HL-60 (cell line): Measurements from ENCODE around the gene GNG8.

ENCODE experiments used
- DNase-seq, 2 experiments: peaks; one replicate each; pipeline ENCODE4 v3.0.0-alpha.2; 2010 to 2020; ENCODE audit warnings: low read depth in 1 of 2, low spot score in 1 of 2
- H3K27ac ChIP-seq: fragments of 250-450 bp; sonication (Bioruptor Pico); replicated peaks from 2 replicates; pipeline ENCODE4 v1.5.1; 2020; ENCODE audit warnings: mild to moderate bottlenecking, moderate library complexity
- H3K27me3 ChIP-seq: fragments of 250-450 bp; sonication (Bioruptor Pico); 2 replicates; pipeline ENCODE4 v1.5.1; 2021; ENCODE audit warnings: mild to moderate bottlenecking, moderate library complexity; ENCODE audit not compliant: insufficient read depth, poor library complexity, severe bottlenecking
- H3K4me3 ChIP-seq: replicated peaks from 2 replicates; pipeline ENCODE4 v1.5.1; 2011; ENCODE audit warnings: mild to moderate bottlenecking, control low read depth, low read length; ENCODE audit not compliant: insufficient read depth
- CTCF ChIP-seq: IDR thresholded peaks from one replicate; pipeline ENCODE4 v1.5.1; 2011; ENCODE audit warnings: low read length, control low read depth, inconsistent platforms; ENCODE audit not compliant: insufficient read depth
- GABPA ChIP-seq: IDR thresholded peaks from 2 replicates; pipeline ENCODE4 v1.6.1; 2012; ENCODE audit warnings: low read depth
- POLR2AphosphoS5 ChIP-seq: IDR thresholded peaks from 2 replicates; pipeline ENCODE4 v1.6.1; 2012; ENCODE audit warnings: low read depth
- SPI1 ChIP-seq: IDR thresholded peaks from 2 replicates; pipeline ENCODE4 v1.6.1; 2012; ENCODE audit warnings: low read depth, mild to moderate bottlenecking, borderline replicate concordance
- TF ChIP-seq, protein P1 (sequence below): IDR thresholded peaks from 2 replicates; pipeline ENCODE4 v1.6.1; 2012; ENCODE audit warnings: low read depth; ENCODE audit not compliant: insufficient replicate concordance

Gene GNG8

GRCh38 chr19:46623915-46624502 is 12.0 kb downstream of the GNG8 start:
- Histone ChIP-seq H3K27ac (no peak overlapping the region), H3K27me3 (no peaks in the 10 kb centered on the region), H3K4me3 (no peak overlapping the region)
- no peak for DNase-seq
- TF ChIP-seq SPI1 (no peak), CTCF (no peak), POLR2AphosphoS5 (no peak), GABPA (no peak)
- TF ChIP-seq, protein P1, sequence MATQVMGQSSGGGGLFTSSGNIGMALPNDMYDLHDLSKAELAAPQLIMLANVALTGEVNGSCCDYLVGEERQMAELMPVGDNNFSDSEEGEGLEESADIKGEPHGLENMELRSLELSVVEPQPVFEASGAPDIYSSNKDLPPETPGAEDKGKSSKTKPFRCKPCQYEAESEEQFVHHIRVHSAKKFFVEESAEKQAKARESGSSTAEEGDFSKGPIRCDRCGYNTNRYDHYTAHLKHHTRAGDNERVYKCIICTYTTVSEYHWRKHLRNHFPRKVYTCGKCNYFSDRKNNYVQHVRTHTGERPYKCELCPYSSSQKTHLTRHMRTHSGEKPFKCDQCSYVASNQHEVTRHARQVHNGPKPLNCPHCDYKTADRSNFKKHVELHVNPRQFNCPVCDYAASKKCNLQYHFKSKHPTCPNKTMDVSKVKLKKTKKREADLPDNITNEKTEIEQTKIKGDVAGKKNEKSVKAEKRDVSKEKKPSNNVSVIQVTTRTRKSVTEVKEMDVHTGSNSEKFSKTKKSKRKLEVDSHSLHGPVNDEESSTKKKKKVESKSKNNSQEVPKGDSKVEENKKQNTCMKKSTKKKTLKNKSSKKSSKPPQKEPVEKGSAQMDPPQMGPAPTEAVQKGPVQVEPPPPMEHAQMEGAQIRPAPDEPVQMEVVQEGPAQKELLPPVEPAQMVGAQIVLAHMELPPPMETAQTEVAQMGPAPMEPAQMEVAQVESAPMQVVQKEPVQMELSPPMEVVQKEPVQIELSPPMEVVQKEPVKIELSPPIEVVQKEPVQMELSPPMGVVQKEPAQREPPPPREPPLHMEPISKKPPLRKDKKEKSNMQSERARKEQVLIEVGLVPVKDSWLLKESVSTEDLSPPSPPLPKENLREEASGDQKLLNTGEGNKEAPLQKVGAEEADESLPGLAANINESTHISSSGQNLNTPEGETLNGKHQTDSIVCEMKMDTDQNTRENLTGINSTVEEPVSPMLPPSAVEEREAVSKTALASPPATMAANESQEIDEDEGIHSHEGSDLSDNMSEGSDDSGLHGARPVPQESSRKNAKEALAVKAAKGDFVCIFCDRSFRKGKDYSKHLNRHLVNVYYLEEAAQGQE = no peak

DNA sequence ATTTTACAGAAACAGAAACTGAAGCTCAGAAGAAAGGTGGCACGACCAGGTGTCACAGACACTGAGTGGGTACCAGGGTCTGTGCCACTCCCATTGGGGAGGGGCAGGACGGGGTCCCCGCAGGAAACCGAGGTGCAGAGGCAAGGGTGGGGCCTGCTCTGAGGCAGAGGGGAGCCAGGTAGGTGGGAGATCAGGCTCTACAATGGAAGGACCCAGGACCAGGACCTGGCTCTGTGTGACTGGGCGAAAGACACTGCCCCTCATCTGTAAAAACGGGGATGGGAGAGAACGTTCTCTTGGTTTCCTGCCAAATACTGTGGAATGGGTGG is 13.9 kb downstream of the GNG8 start:
- no peaks in the 10 kb centered on the region for H3K27me3 ChIP-seq
- no peak for DNase-seq
- H3K4me3 ChIP-seq = no peak overlapping the region

DNA sequence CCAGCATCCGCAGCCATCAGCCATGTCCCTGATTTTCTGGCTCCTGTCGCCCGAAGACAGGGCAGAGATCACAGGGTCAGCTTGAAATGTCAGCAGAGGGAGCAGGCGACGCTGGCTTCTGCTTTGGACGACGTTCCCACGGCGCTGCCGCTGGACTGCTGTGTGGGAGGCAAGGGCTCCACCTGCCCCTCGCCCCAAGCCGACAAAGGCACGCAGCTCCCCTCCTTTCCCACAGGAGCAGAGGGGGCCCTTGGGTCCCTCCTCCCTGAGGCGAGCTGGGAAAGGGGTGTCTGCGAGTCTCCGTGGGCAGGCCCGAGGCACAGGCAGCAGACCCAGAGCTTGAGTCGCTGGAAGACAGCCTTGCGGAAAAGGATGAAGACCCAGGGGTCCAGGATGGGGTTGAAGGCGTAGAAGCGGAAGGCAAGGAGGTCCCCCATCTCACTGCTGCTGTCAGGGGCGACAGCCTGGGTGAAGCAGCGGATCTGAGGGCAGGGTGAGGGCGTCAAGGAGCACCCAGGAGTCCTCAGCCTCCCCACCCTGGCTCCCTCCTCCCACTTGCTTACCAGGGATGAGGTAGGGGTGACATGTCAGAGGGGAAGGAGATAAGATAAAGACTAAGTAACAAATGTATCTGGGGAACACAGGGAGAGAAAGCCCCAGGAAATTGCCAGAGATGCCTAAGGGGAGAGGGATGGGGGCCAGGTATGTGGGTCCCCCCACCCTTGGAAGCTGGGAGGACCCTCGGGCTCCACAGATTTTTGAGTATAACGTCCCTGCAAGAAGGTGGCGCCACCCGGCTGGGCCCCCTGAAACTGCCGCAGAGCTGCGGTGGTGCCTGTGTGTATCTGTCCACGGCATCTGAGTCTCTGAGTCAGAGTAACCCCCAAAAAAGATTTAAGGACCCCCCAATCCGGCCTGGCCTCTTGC is 14.5 kb downstream of the GNG8 start:
- Histone ChIP-seq H3K27ac (no peak overlapping the region), H3K4me3 (no peak overlapping the region), H3K27me3 (no peaks in the 10 kb centered on the region)
- TF ChIP-seq POLR2AphosphoS5 (no peak), CTCF (no peak), SPI1 (no peak), GABPA (no peak)
- TF ChIP-seq, protein P1 = no peak
- no peak for DNase-seq

More for the DNA sequence above, 13.9 kb downstream of the GNG8 start:
- no peak overlapping the region for H3K27ac ChIP-seq
- no peak for TF ChIP-seq POLR2AphosphoS5
- TF ChIP-seq, protein P1 = no peak
- no peak for TF ChIP-seq CTCF
- no peak for TF ChIP-seq SPI1
- no peak for TF ChIP-seq GABPA
